ENCODE results near the gene MAD2L1. TPM values are rescaled to one million over a fixed set of nuclear protein-coding genes. Genes with fewer than 3 reads are reported as not detected.

MAD2L1 gene
- total and polyA plus RNA-seq, 2 donors from 2014 or later, result 1.9 to 2.0 TPM

GRCh38 chr4:120017939-120018692 is 48.5 kb downstream of the MAD2L1 start:
- Histone ChIP-seq H3K27ac (ENCODE audit: low read depth in 2 of 2, low read length in 2 of 2) (no peak overlapping the region), H3K9me3 (ENCODE audit: control insufficient read depth in 2 of 3, insufficient read depth in 1 of 3, low read length in 3 of 3) (no peaks in the 10 kb centered on the region), H3K9ac (ENCODE audit: low read length in 3 of 3) (no peak overlapping the region), H3K36me3 (ENCODE audit: control insufficient read depth in 2 of 3, insufficient read depth in 3 of 3, low read length in 3 of 3) (no peaks in the 10 kb centered on the region), H3K4me3 (ENCODE audit: low read length in 3 of 3) (no peak overlapping the region), H3K4me1 (ENCODE audit: control insufficient read depth in 2 of 3, insufficient read depth in 2 of 3, low read depth in 1 of 3, low read length in 3 of 3) (no peaks in the 10 kb centered on the region), H3K27me3 (ENCODE audit: control insufficient read depth, insufficient read depth, low read length) (no peaks in the 10 kb centered on the region)
- intact Hi-C loops (cut with DNase I), result no loop called here
- FAIRE-seq (no peak), DNase-seq (no peak)
- no peak for TF ChIP-seq CTCF (IDR thresholded peaks at IDR 0.05; ENCODE audit: borderline replicate concordance, extremely low read depth, insufficient read depth)

GRCh38 chr4:120011725-120012124 is 54.9 kb downstream of the MAD2L1 start:
- Histone ChIP-seq H3K36me3 (ENCODE audit: control insufficient read depth in 2 of 3, insufficient read depth in 3 of 3, low read length in 3 of 3) (no peaks in the 10 kb centered on the region), H3K27ac (ENCODE audit: low read depth in 2 of 2, low read length in 2 of 2) (no peak overlapping the region), H3K9ac (ENCODE audit: low read length in 3 of 3) (no peak overlapping the region), H3K4me1 (ENCODE audit: control insufficient read depth in 2 of 3, insufficient read depth in 2 of 3, low read depth in 1 of 3, low read length in 3 of 3) (no peaks in the 10 kb centered on the region), H3K27me3 (ENCODE audit: control insufficient read depth, insufficient read depth, low read length) (no peaks in the 10 kb centered on the region), H3K4me3 (ENCODE audit: low read length in 3 of 3) (no peak overlapping the region), H3K9me3 (ENCODE audit: control insufficient read depth in 2 of 3, insufficient read depth in 1 of 3, low read length in 3 of 3) (no peaks in the 10 kb centered on the region)
- intact Hi-C loops (cut with DNase I), result no loop called here
- DNase-seq (no peak), FAIRE-seq (no peak)
- TF ChIP-seq CTCF (IDR thresholded peaks at IDR 0.05; ENCODE audit: borderline replicate concordance, extremely low read depth, insufficient read depth), result no peak

- FAIRE-seq, result no peak
- TF ChIP-seq CTCF (IDR thresholded peaks at IDR 0.05; ENCODE audit: borderline replicate concordance, extremely low read depth, insufficient read depth), result no peak
- H3K4me3 ChIP-seq (ENCODE audit: low read length in 3 of 3), result no peak overlapping the region
- no peaks in the 10 kb centered on the region for H3K9me3 ChIP-seq (ENCODE audit: control insufficient read depth in 2 of 3, insufficient read depth in 1 of 3, low read length in 3 of 3)
- H3K27me3 ChIP-seq (ENCODE audit: control insufficient read depth, insufficient read depth, low read length), result no peaks in the 10 kb centered on the region
- no peak for DNase-seq
- intact Hi-C loops (cut with DNase I), result no loop called here
- no peak overlapping the region for H3K9ac ChIP-seq (ENCODE audit: low read length in 3 of 3)
- no peaks in the 10 kb centered on the region for H3K4me1 ChIP-seq (ENCODE audit: control insufficient read depth in 2 of 3, insufficient read depth in 2 of 3, low read depth in 1 of 3, low read length in 3 of 3)
- H3K36me3 ChIP-seq (ENCODE audit: control insufficient read depth in 2 of 3, insufficient read depth in 3 of 3, low read length in 3 of 3), result no peaks in the 10 kb centered on the region
- no peak overlapping the region for H3K27ac ChIP-seq (ENCODE audit: low read depth in 2 of 2, low read length in 2 of 2)
Observed at GRCh38 chr4:120010646-120011045, 56.0 kb downstream of the MAD2L1 start.
